Tibial artery (tissue), 4 donors: ENCODE data around the gene CLIP2.
"Not testable (repeated sequence)": the region's sequence is repeated elsewhere in the genome, so short reads cannot be mapped to it uniquely, and the experiment has no call there.

Experiments used
- DNase-seq, 2 donors: peaks; one replicate each; pipeline ENCODE4 v3.0.0-alpha.2; 2019
- H3K27ac ChIP-seq, 2 donors: fragments of 200-600 bp; sonication (generic) in 1 of 2; 1 replicate in 1 of 2; 2 replicates in 1 of 2; pipeline ENCODE4 v1.5.1; 2018 to 2019; ENCODE audit warnings: mild to moderate bottlenecking in 1 of 2
- H3K27me3 ChIP-seq, 2 donors: fragments of 200-600 bp; sonication (generic) in 1 of 2; one replicate each; pipeline versions ENCODE4 v1.5.1 to v1.6.0; 2016 to 2019
- H3K36me3 ChIP-seq, 3 donors: fragments of 200-600 bp; sonication (generic) in 2 of 3; one replicate each; pipeline ENCODE4 v1.5.1; 2016 to 2019; ENCODE audit warnings: mild to moderate bottlenecking in 2 of 3
- H3K4me1 ChIP-seq, 4 donors: fragments of 200-600 bp; sonication (generic) in 2 of 4; 1 replicate in 3 of 4; 2 replicates in 1 of 4; pipeline ENCODE4 v1.5.1; 2016 to 2019
- H3K4me3 ChIP-seq, 2 donors: fragments of 200-600 bp; sonication (generic) in 1 of 2; 1 replicate in 1 of 2; 2 replicates in 1 of 2; pipeline ENCODE4 v1.5.1; 2018 to 2019; ENCODE audit warnings: mild to moderate bottlenecking in 2 of 2
- H3K9me3 ChIP-seq, 3 donors: fragments of 200-600 bp; sonication (generic) in 1 of 3; one replicate each; pipeline ENCODE4 v1.5.1; 2016 to 2019
- intact Hi-C: fragments of 100-400 bp; cut with DNase I; formaldehyde crosslinking; loops from one replicate; pipeline ENCODE4 v1.15.0; 2023; ENCODE audit warnings: low total_unique reads
- TF ChIP-seq, protein P1 (sequence below), 2 experiments: fragments of 200-600 bp in 1 of 2; fragments of 450-650 bp in 1 of 2; IDR thresholded peaks; one replicate each; pipeline ENCODE4 v1.5.1; 2017 to 2019; ENCODE audit warnings: antibody characterized with exemption in 2 of 2, mild to moderate bottlenecking in 1 of 2, moderate library complexity in 1 of 2

The CLIP2 gene

DNA sequence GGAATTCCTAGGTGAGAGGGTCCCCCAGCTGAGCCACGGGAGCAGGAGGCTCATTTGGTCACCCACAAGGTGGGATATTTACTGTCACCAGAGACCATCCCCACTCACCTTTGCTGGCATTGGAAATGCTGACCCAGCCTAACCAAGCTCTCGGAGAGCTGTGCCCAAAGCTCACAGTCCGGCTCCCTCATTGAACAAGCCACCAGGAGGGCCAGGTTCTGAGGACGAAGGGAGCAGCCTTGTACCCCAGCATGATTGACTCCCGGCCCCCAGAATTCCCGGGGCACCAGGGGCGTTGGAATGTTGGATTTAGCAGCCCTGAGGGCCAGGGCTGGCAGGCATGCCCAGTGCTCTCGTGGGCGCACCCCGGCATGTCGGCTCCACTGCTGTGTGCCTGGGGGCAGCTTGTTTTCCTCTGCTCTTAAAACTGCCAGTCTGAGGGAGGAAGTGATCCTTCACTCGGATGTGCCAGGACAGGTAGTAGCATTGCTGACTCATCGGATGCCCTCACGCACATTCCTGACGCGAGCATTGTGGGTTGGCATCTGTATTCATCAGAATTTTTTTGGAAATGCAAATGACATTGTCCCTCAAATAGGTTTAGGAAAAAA lies 23.3 kb downstream of the CLIP2 start:
- TF ChIP-seq, protein P1, sequence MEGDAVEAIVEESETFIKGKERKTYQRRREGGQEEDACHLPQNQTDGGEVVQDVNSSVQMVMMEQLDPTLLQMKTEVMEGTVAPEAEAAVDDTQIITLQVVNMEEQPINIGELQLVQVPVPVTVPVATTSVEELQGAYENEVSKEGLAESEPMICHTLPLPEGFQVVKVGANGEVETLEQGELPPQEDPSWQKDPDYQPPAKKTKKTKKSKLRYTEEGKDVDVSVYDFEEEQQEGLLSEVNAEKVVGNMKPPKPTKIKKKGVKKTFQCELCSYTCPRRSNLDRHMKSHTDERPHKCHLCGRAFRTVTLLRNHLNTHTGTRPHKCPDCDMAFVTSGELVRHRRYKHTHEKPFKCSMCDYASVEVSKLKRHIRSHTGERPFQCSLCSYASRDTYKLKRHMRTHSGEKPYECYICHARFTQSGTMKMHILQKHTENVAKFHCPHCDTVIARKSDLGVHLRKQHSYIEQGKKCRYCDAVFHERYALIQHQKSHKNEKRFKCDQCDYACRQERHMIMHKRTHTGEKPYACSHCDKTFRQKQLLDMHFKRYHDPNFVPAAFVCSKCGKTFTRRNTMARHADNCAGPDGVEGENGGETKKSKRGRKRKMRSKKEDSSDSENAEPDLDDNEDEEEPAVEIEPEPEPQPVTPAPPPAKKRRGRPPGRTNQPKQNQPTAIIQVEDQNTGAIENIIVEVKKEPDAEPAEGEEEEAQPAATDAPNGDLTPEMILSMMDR (IDR thresholded peaks at IDR 0.05): no peak
- intact Hi-C loops: no loop called here
- no peak for DNase-seq
- Histone ChIP-seq H3K4me1 (peaks cover 0 to 25% (median 9%) of the 10 kb centered on the region in 4 donors), H3K36me3 (peaks cover 0 to 8% (median 5%) of the 10 kb centered on the region in 3 donors), H3K27me3 (no peaks in the 10 kb centered on the region), H3K4me3 (no peak overlapping the region), H3K9me3 (no peaks in the 10 kb centered on the region), H3K27ac (no peak overlapping the region)

DNA sequence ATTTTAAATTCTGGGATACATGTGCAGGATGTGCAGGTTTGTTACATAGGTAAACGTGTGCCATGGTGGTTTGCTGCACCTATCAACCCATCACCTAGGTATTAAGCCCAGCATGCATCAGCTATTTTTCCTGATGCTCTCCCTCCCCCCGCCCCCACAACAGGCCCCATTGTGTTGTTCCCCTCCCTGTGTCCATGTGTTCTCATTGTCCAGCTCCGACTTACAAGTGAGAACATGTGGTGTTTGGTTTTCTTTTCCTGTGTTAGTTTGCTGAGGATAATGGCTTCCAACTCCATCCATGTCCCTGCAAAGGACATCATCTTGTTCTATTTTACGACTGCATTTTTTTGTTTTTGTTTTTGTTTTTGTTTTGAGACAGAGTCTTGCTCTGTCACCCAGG lies 26.7 kb downstream of the CLIP2 start:
- peaks cover 0 to 24% (median 16%) of the 10 kb centered on the region in 3 donors for H3K36me3 ChIP-seq
- H3K9me3 ChIP-seq, H3K4me3 ChIP-seq, DNase-seq, H3K27me3 ChIP-seq, H3K27ac ChIP-seq, intact Hi-C loops: not testable (repeated sequence)
- H3K4me1 ChIP-seq: peaks cover 0 to 11% (median 3%) of the 10 kb centered on the region in 4 donors

DNA sequence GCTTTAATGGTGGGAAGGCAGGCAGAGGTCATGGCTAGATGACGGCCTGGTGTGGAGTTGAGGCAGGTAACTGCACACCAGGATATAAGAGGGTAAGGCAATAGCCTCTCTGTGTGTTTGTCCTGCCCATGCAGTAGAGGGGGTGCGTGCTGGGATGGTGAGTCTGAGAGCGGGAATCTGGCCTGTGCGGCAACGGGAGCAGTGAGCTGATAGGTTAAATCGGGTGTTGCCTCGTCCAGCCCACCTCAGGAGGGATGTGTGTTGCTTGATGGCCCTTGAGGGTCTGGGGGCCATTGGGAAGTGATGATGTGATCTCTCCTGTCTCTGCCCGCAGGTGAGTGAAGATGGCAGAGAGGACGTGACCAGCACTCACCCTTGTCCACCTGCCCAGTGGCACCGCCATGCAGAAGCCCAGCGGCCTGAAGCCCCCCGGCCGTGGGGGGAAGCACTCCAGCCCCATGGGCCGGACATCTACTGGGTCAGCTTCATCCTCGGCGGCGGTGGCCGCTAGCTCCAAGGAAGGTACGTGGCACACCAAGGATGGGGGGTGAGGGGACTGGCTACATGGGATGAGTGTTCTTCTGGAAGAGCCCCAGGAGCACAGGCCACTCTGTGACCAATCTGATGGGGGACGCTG lies 28.1 kb downstream of the CLIP2 start:
- H3K27ac ChIP-seq: no peak overlapping the region

DNA sequence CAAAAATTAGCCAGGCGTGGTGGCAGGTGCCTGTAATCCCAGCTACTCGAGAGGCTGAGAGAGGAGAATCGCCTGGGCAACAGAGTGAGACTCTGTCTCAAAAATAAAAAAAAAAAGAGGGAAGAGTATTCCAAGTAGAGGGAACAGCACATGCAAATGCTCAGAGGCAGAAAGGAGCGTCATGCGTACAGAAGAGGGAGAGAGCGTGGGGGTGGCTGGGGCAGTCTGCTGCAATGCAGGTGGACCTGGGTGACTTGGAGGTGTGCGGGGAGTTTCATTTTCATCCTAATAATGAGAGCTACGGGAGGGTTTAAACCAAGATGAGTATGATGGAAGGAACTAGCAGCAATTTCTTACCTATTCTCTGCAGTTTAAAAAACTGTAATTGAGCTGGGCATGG lies 28.8 kb downstream of the CLIP2 start:
- H3K9me3 ChIP-seq: no peaks in the 10 kb centered on the region
- H3K4me3 ChIP-seq: no peak overlapping the region
- peaks cover 0 to 7% (median 0%) of the 10 kb centered on the region in 4 donors for H3K4me1 ChIP-seq
- intact Hi-C loops: no loop called here
- no peak overlapping the region for H3K27ac ChIP-seq
- no peak for DNase-seq
- TF ChIP-seq, protein P1 (IDR thresholded peaks at IDR 0.05): no peak
- no peaks in the 10 kb centered on the region for H3K27me3 ChIP-seq
- peaks cover 6 to 25% (median 16%) of the 10 kb centered on the region in 3 donors for H3K36me3 ChIP-seq

More for the DNA sequence above, 28.1 kb downstream of the CLIP2 start:
- no peak for DNase-seq
- TF ChIP-seq, protein P1 (IDR thresholded peaks at IDR 0.05): no peak
- H3K4me3 ChIP-seq: no peak overlapping the region
- intact Hi-C loops: no loop called here
- no peaks in the 10 kb centered on the region for H3K27me3 ChIP-seq
- no peaks in the 10 kb centered on the region for H3K9me3 ChIP-seq
- peaks cover 0 to 11% (median 0%) of the 10 kb centered on the region in 4 donors for H3K4me1 ChIP-seq
- peaks cover 6 to 25% (median 16%) of the 10 kb centered on the region in 3 donors for H3K36me3 ChIP-seq

DNA sequence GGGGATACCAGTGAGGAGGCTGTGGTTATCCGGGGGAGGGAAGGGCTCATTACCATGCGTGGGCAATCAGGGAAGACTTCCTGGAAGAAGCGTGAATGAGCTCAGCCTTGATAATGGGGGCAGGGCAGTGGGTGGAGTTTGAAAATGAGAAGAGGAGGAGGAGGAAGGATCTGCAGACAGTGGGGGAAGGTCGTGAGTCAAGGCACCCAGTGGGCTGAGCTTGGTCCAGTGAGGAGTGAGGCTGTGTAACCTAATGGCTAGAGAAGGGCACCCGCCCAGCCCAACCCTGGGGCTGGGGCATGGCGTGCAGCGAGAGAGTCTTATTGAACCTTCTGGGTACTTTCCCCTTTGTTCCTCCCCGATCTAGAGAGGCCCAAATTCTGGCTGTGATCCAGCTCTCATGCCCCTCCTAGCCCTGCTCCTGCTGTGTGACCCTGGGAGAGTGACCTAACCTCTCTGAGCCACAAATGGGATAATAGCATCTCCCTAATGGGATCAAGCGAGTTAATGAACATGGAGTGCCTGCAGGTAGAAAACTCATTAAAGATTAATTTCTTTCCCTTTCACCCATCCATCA lies 31.5 kb downstream of the CLIP2 start:
- Histone ChIP-seq H3K27ac (no peak overlapping the region), H3K27me3 (no peaks in the 10 kb centered on the region), H3K36me3 (peaks cover 6 to 25% (median 16%) of the 10 kb centered on the region in 3 donors), H3K9me3 (no peaks in the 10 kb centered on the region), H3K4me3 (no peak overlapping the region), H3K4me1 (peaks cover 0 to 16% (median 8%) of the 10 kb centered on the region in 4 donors)
- TF ChIP-seq, protein P1 (IDR thresholded peaks at IDR 0.05): no peak
- DNase-seq: no peak
- intact Hi-C loops: no loop called here

DNA sequence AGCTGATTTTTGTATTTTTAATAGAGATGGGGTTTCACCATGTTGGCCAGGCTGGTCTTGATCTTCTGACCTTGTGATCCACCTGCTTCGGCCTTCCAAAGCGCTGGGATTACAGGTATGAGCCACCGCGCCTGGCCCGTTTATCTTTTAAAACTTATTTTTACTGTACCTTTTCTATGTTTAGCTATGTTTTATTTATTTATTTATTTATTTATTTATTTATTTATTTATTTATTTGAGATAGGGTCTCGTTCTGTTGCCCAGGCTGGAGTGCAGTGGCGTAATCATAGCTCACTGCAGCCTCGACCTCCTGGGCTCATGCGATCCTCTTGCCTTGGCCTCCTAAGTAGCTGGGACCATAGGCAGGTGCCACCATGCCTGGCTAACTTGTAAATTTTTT lies 33.7 kb downstream of the CLIP2 start:
- H3K27me3 ChIP-seq, intact Hi-C loops, H3K27ac ChIP-seq, H3K4me3 ChIP-seq, H3K9me3 ChIP-seq, DNase-seq: not testable (repeated sequence)
- H3K4me1 ChIP-seq: peaks cover 0 to 16% (median 8%) of the 10 kb centered on the region in 4 donors
- peaks cover 6 to 28% (median 7%) of the 10 kb centered on the region in 3 donors for H3K36me3 ChIP-seq
